ENCODE measurements around the gene PAN2.
A peak's percentile ranks its signal among the peaks of the same experiment; 100 is the strongest.

- TF ChIP-seq SPI1 (IDR thresholded peaks at IDR 0.05; ENCODE audit: low read depth, low read length): peak; percentile 87
- no peak for TF ChIP-seq POLR2AphosphoS5 (IDR thresholded peaks at IDR 0.05; ENCODE audit: low read depth, low read length)
- TF ChIP-seq POLR2A (IDR thresholded peaks at IDR 0.05; ENCODE audit: low read depth, low read length): no peak
- no peak for TF ChIP-seq TAF1 (IDR thresholded peaks at IDR 0.05; ENCODE audit: low read depth, low read length)
Measured at GRCh38 chr12:56375598-56376434, 42.0 kb upstream of the PAN2 start.

All from GM12891 (cell line).